ENCODE data around the gene LOXL4.

Gene LOXL4

DNA sequence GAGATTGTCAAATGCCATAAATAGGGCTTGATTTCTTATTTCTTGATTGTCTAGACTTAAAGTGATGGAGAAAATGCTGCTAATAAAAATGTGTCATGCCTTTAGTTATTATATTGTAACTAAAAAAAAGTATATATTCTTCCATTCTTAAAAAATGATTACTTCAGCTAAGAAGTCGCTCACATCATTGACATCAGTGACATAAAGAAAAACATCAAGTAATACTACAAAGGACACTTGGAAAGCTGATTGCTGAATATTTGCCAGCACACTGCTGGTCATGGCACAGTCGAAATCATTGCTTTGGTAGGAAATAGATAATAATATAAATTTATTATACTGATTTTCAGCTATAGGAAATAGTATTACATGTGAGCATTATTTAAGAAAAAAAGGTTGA lies 62.6 kb downstream of the LOXL4 start:
- Histone ChIP-seq H3K4me2 (ENCODE audit: low read length) (no peak overlapping the region), H3K9me3 (ENCODE audit: insufficient read depth, low read length) (no peaks in the 10 kb centered on the region), H3K27ac (ENCODE audit: low read length) (no peak overlapping the region), H3K36me3 (replicated peaks; ENCODE audit: low read depth, low read length) (peaks cover 12% of the 10 kb centered on the region), H3K27me3 (ENCODE audit: low read depth, low read length) (no peaks in the 10 kb centered on the region), H3K4me3 (ENCODE audit: low read length) (no peak overlapping the region), H4K20me1 (ENCODE audit: insufficient read depth, low read length) (no peaks in the 10 kb centered on the region), H3K9ac (ENCODE audit: low read length) (no peak overlapping the region), H2AFZ (ENCODE audit: low read depth, low read length) (no peak overlapping the region), H3K79me2 (ENCODE audit: low read length) (no peaks in the 10 kb centered on the region), H3K4me1 (ENCODE audit: low read length) (no peaks in the 10 kb centered on the region)
- no peak for TF ChIP-seq EZH2phosphoT487 (IDR thresholded peaks at IDR 0.05; ENCODE audit: low read depth)

DNA sequence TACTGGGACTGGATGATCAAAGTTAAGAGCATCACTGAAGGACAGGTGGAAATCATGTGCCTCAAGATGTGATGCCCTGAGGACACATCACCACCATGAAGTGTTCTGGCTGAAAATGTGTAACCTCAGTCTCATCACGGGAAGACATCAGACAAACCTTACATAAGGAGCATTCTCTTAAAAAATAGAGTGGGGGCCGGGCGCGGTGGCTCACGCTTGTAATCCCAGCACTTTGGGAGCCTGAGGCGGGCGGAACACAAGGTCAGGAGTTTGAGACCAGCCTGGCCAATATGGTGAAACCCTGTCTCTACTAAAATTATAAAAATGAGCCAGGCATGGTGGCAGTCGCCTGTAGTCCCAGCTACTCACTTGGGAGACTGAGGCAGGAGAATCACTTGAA lies 65.6 kb downstream of the LOXL4 start:
- H3K4me1 ChIP-seq (ENCODE audit: low read length) = no peaks in the 10 kb centered on the region
- H3K9me3 ChIP-seq (ENCODE audit: insufficient read depth, low read length) = no peaks in the 10 kb centered on the region
- H3K4me2 ChIP-seq (ENCODE audit: low read length) = no peak overlapping the region
- H2AFZ ChIP-seq (ENCODE audit: low read depth, low read length) = no peak overlapping the region
- TF ChIP-seq, protein P1, sequence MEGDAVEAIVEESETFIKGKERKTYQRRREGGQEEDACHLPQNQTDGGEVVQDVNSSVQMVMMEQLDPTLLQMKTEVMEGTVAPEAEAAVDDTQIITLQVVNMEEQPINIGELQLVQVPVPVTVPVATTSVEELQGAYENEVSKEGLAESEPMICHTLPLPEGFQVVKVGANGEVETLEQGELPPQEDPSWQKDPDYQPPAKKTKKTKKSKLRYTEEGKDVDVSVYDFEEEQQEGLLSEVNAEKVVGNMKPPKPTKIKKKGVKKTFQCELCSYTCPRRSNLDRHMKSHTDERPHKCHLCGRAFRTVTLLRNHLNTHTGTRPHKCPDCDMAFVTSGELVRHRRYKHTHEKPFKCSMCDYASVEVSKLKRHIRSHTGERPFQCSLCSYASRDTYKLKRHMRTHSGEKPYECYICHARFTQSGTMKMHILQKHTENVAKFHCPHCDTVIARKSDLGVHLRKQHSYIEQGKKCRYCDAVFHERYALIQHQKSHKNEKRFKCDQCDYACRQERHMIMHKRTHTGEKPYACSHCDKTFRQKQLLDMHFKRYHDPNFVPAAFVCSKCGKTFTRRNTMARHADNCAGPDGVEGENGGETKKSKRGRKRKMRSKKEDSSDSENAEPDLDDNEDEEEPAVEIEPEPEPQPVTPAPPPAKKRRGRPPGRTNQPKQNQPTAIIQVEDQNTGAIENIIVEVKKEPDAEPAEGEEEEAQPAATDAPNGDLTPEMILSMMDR (IDR thresholded peaks at IDR 0.05; ENCODE audit: low read depth, low read length) = no peak
- no peak for TF ChIP-seq EZH2phosphoT487 (IDR thresholded peaks at IDR 0.05; ENCODE audit: low read depth)
- no peaks in the 10 kb centered on the region for H4K20me1 ChIP-seq (ENCODE audit: insufficient read depth, low read length)
- H3K9ac ChIP-seq (ENCODE audit: low read length) = no peak overlapping the region
- no peaks in the 10 kb centered on the region for H3K79me2 ChIP-seq (ENCODE audit: low read length)
- H3K36me3 ChIP-seq (replicated peaks; ENCODE audit: low read depth, low read length) = no peaks in the 10 kb centered on the region
- no peaks in the 10 kb centered on the region for H3K27me3 ChIP-seq (ENCODE audit: low read depth, low read length)
- no peak overlapping the region for H3K27ac ChIP-seq (ENCODE audit: low read length)
- H3K4me3 ChIP-seq (ENCODE audit: low read length) = no peak overlapping the region

DNA sequence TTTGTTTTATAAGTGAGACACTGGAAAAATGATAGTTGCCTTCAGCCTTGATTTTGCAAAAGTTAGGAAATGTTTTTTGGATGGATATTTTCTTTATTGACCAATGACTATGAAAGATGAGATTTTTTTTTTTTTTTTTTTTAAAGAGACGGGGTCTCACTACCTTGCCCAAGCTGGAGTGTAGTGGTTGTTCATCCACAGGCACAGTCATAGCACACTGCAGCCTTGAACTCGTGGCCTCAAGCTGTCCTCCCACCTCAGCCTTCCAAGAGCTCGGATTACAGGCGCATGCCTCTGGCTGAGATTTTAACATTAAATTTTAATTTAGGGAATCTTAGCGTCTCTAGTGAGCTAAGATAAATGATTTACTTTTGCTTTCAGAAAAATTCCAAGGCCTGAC lies 66.2 kb downstream of the LOXL4 start:
- Histone ChIP-seq H3K27me3 (ENCODE audit: low read depth, low read length) (no peaks in the 10 kb centered on the region), H3K9me3 (ENCODE audit: insufficient read depth, low read length) (no peaks in the 10 kb centered on the region), H3K36me3 (replicated peaks; ENCODE audit: low read depth, low read length) (no peaks in the 10 kb centered on the region), H3K9ac (ENCODE audit: low read length) (no peak overlapping the region), H3K4me2 (ENCODE audit: low read length) (no peak overlapping the region), H3K27ac (ENCODE audit: low read length) (no peak overlapping the region), H3K4me3 (ENCODE audit: low read length) (no peak overlapping the region), H2AFZ (ENCODE audit: low read depth, low read length) (no peak overlapping the region), H3K4me1 (ENCODE audit: low read length) (no peaks in the 10 kb centered on the region), H3K79me2 (ENCODE audit: low read length) (no peaks in the 10 kb centered on the region), H4K20me1 (ENCODE audit: insufficient read depth, low read length) (no peaks in the 10 kb centered on the region)
- TF ChIP-seq EZH2phosphoT487 (IDR thresholded peaks at IDR 0.05; ENCODE audit: low read depth) = no peak
- TF ChIP-seq, protein P1 (IDR thresholded peaks at IDR 0.05; ENCODE audit: low read depth, low read length) = no peak

All from OCI-LY3 (cell line).